OCI-LY3 (cell line): ENCODE data around the gene INSM2.

ENCODE experiments used
- CTCF ChIP-seq: fragments of 200-600, 300-600 bp; sonication (generic); IDR thresholded peaks from 2 replicates; pipeline ENCODE4 v1.5.1; 2014; ENCODE audit warnings: antibody characterized with exemption, low read length, low read depth
- EZH2phosphoT487 ChIP-seq: fragments of 200-600 bp; shearing (Covaris generic); IDR thresholded peaks from 2 replicates; pipeline ENCODE4 v1.6.1; 2018; ENCODE audit warnings: antibody characterized with exemption, mixed run types, low read depth

- no peak for TF ChIP-seq CTCF
- TF ChIP-seq EZH2phosphoT487: no peak
These were observed 27.5 kb upstream of the INSM2 start for GRCh38 chr14:35506461-35506860.
